ENCODE data around the gene HS3ST5.

Gene HS3ST5

DNA sequence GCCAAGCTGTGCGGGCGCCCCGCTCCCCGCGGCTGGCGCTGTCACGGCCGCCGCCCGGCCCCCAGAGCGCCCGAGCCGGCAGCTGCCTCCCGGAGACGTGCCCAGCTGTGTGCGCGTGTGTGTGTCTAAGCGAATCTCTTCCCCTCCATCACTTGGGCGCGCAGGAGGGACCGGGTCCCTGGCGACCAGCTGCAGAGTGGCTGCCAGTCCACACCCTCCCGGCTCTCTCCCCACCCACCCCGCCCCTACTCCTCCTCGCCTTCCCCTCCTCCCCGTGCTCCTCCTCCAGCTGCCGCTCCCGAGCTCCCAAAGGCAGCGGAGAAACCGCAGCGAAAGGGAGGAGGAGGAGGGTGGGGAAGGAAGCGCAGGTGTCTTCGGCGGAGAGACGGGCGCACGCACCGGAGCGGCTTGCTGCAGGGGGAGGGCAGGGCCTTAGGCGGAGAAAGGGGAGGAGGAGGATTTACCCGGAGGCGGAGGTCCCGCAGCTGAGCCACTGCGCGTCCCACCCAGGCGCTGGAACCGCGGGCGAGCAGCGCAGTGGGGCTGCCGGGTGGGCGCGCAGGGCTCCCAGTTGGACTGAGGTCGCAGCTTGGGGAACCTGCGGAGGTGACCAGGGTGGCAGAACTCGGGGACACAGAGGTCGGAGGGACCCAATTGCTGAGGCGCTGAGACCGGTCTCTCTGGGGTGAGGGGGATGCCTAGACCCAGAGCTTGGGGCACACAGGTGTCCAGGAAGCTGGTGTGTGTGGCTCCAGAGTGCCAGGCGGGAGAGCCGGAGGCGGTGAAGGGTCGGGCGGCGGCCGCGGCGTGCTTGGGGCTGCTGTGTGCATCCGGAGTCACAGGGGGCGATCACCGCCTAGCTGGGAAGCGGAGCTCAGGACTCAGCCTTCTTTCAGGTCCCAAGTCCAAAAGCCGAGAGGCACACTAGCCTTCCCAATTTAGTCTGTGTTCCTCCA is at the start of gene HS3ST5:
Gene HS3ST5, minus strand, starts transcription at position 198 of the 956 bp plus-strand sequence. CDS start 280,178 bp downstream, outside the sequence.
- in situ Hi-C loops (cut with MboI; ENCODE audit: low sequenced_read_pairs) = no loop called here

DNA sequence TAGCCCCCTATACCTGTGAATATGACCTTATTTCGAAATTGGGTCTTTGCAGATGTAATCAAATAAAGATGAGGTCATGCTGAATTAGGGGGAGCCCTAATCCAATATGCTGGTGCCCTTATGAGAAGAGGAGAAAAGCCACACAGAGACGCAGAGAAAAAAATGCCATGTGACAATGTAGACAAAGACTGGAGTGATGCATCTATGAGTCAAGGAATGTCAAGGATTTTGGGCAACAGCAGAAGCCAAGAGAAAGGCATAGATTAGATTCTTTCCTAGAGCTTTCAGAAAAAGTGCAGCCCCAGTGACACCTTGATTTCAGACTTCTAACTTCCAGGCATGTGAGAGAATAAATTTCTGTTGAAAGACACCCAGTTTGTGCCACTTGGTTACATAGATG is 47.4 kb upstream of the HS3ST5 start:
- in situ Hi-C loops (cut with MboI; ENCODE audit: low sequenced_read_pairs) = no loop called here

DNA sequence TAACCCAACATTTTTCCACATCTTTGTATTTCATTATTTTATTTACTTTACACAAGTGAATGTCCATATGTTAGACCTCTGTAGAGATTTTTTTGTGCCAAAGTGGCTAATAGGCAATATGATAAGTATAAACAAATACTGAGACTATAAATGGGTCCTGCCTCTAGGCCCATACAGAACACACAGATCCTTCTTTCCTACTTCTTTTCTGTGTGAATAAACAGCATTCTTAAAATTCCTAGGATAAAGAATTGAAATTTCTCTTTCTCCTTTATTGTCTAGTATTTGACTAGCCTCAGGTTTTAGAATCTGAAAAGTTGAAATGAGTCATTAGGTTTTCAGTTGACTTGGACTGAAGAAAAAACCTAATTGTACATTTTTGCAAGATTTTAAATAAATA is 46.3 kb upstream of the HS3ST5 start:
- in situ Hi-C loops (cut with MboI; ENCODE audit: low sequenced_read_pairs) = no loop called here

DNA sequence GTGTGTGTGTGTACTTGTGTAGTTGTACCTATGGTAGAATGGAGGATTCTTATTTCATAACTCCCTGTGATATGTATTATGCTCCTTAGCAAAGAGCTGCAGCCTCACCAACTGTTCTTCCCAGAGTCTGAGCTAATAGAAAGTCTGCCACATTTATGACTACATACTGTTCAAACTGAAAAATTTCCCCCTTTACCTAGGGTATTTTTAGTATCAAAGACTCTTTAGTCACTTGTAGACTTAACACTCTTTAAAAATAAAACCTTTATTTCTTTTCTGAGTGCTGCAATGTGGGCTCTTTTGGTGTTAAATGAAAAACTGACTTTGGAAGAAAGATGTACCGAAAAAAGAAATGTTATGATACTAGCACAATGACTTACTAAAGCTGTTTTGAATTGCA is 39.6 kb upstream of the HS3ST5 start:
- in situ Hi-C loops (cut with MboI; ENCODE audit: low sequenced_read_pairs) = no loop called here

DNA sequence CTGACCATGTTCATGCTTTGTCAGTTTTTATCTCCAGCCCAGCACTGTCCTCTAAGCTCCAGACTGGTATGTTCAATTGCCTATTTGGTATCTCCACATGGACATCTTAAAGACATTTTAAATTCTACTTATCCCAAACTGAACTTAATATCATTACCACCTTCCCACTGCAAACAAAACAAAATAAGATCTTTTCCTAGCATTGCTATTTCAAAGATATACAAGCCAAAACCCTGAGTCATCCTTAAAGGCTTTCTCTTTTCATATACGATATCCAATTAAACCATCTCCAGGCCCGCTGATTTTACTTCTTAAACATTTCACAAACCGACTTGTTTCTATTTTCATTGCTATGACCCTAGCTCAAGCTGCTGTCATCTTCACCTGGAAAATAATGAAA is 35.1 kb upstream of the HS3ST5 start:
- in situ Hi-C loops (cut with MboI; ENCODE audit: low sequenced_read_pairs) = no loop called here

DNA sequence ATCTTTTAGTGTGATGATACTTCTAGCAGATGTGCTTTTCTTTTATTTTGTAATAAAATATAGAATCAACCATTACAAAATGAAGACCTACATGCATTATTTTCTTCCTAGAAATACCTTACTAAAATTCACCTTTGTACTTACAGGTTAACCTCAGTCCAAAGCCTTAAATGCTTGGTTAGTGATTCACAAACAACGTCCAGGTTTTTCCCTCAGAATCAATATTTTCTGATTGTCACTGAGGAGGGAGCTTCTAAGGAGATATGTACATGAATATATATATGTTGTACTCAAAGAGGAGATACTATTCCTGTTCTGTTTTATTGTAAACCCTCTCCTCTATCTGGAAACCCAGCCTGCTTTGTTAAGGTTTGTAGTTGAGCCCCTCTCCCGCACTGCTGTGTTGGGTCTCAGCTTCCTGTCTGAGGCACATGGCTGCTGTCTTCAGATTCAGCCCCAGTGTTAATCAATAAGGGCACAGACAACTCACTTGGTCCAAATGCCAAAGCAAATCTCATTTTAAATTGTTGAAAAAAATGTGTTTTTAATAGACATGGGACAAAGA is 33.9 kb upstream of the HS3ST5 start:
- in situ Hi-C loops (cut with MboI; ENCODE audit: low sequenced_read_pairs) = no loop called here

DNA sequence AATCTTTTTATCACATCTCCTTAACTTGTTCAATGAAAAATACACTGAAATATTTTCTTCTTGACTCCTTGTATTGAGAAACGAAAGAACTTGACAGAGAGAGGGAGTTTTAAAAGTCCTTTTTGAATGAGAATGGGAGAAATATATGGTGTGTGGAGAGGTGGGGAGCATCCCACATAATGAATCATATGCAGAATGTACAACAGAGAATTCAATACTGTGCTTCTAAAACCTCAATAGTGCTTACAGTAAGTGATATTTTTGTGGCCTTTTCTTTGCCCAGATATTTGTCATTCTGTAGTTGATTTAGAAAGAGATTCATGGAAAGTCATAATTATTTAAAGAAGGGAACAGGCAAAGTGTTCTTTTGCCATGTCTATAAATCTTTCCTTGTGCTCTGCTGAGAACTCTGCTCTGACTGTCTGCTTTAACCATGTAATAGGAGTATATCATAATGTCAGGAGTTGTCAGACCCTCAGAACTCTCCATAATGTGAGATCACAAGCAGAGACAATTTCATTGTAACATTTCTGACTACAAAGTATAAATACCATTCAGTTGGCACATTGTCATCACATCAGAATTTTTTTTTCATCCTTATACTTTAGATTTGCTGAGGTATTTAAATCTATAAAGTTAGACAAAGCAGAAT is 32.8 kb upstream of the HS3ST5 start:
- in situ Hi-C loops (cut with MboI; ENCODE audit: low sequenced_read_pairs) = no loop called here

DNA sequence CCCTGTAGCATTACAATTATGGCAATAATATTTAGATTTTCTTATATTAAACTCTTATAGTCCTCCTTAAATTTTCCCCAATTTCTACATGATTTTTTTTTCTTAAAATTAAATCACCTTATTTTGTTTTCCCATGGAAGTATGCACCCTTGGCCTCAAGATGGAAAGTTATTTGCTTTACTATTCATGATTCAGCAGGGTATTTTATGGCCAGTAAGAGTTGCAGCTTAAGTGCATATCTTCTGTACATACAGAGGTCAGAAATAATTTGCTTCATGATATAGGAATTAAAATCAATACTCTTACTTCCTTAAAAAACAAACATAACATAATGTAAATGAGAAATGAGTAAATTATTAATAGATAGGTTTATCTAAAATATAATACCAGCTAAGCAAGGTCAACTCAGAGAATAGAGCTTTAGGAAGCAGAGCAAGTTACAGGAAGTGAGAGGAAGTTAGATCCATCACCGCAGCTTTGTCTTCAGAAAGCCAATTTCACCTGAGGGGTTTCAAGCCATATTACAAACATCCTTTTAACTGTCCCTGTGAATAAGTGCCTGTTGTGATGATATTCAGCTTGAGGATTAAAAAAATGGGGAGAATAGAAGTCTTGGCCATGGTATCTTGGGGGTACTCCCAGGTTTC is 24.6 kb upstream of the HS3ST5 start:
- in situ Hi-C loops (cut with MboI; ENCODE audit: low sequenced_read_pairs) = no loop called here

DNA sequence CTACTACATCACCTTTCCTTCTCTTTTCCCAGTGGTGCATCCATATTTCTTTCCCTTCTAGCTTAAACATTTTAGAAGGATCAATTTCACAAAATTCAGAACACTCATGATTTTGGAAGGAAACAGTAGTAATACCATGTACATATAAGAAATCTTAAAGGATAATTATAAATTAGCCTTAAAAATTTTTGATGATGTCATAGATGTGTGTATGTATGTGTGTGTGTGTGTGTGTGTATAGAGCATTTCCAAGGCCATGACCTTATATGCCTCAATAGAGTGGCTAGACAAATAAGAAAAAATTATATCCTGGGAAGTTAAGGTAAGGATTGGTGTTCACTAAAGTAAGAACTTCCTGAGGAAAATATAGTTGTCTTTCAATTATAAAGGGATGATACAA is 24.1 kb upstream of the HS3ST5 start:
- in situ Hi-C loops (cut with MboI; ENCODE audit: low sequenced_read_pairs) = no loop called here

- in situ Hi-C loops (cut with MboI; ENCODE audit: low sequenced_read_pairs) = no loop called here
Observed at GRCh38 chr6:114364301-114364700, 21.5 kb upstream of the HS3ST5 start.

- in situ Hi-C loops (cut with MboI; ENCODE audit: low sequenced_read_pairs) = no loop called here
Observed at GRCh38 chr6:114362957-114363356, 20.1 kb upstream of the HS3ST5 start.

- in situ Hi-C loops (cut with MboI; ENCODE audit: low sequenced_read_pairs) = no loop called here
Observed at GRCh38 chr6:114362396-114362795, 19.6 kb upstream of the HS3ST5 start.

DNA sequence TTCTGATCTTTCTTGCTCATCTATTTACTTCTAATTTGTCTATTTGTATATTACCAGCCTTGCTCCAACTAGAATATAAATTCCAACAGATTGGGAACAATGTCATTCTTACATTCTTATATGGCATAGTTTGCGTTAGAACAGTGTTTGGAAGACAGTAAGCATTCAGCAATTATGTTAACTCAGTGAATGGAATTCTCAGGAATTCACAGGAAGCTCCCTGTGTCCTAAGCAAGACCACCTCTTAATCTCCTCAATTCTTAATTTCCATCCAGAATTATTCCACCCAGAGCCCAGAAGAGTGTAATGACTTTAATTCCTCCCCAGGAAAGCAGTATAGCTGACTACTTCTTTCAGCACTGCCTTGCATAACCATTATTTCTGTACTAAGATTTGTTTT is 18.2 kb upstream of the HS3ST5 start:
- in situ Hi-C loops (cut with MboI; ENCODE audit: low sequenced_read_pairs) = no loop called here

GRCh38 chr6:114355300-114355699 is 12.5 kb upstream of the HS3ST5 start:
- in situ Hi-C loops (cut with MboI; ENCODE audit: low sequenced_read_pairs) = no loop called here

DNA sequence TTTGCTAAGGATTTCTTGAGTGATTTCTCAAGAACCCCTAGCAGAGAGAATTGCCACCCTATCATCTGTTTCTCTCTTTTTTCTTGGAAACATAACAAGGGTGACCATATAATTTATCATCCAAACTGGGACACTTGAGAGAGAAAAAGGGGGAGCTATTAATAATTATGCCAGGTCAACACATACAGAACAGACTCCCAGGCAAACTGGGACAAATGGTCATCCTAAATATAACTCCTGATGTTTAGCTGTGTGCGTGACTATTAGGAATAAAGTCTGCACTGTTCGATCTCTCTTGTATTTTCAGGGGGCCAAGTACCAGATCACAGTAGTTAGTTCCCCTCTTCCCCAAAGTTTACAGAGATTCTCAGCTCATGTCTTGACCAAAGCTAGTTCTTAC is 11.7 kb upstream of the HS3ST5 start:
- in situ Hi-C loops (cut with MboI; ENCODE audit: low sequenced_read_pairs) = no loop called here

- in situ Hi-C loops (cut with MboI; ENCODE audit: low sequenced_read_pairs) = no loop called here
Observed at GRCh38 chr6:114346451-114346850, 3.6 kb upstream of the HS3ST5 start.

- in situ Hi-C loops (cut with MboI; ENCODE audit: low sequenced_read_pairs) = no loop called here
Observed at GRCh38 chr6:114344971-114345275, 2.1 kb upstream of the HS3ST5 start.

- in situ Hi-C loops (cut with MboI; ENCODE audit: low sequenced_read_pairs) = no loop called here
Observed at GRCh38 chr6:114344246-114344970, 1.6 kb upstream of the HS3ST5 start.

DNA sequence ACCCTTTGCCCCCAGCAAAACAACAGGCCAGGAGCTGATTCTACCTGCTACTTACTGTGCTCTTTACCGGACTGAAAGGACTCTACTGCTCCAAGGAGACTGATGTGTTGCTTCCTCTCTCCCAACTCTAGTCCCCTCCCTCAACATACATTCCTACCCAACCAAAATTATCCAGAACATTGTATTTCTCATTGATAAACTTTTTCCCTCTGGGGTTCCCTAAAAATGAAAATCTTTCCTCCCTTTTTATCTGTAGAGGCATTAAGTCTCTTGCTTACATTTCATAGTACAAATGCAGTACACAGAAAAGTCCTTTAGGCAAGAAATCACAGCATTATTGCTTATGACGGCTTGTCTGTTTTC is 940 bp upstream of the HS3ST5 start:
- in situ Hi-C loops (cut with MboI; ENCODE audit: low sequenced_read_pairs) = no loop called here

- in situ Hi-C loops (cut with MboI; ENCODE audit: low sequenced_read_pairs) = no loop called here
Observed at GRCh38 chr6:114342086-114342825, 567 bp downstream of the HS3ST5 start.

Measured in hTERT RPE-1 (cell line).